Thyroid gland (tissue), 4 donors: ENCODE results near the gene GCN1. TPM values are rescaled to one million over a fixed set of nuclear protein-coding genes. Genes with fewer than 3 reads are reported as not detected.

Source experiments
- DNase-seq, 2 donors: peaks; one replicate each; pipeline ENCODE4 v3.0.0-alpha.2; 2019
- H3K27ac ChIP-seq, 3 donors: fragments of 200-600 bp; sonication (generic); 1 replicate in 2 of 3; 2 replicates in 1 of 3; pipeline ENCODE4 v1.5.1; 2016 to 2019; ENCODE audit warnings: mild to moderate bottlenecking in 1 of 3, moderate library complexity in 1 of 3
- H3K27me3 ChIP-seq: fragments of 200-600 bp; sonication (generic); one replicate; pipeline ENCODE4 v1.5.1; 2019
- H3K36me3 ChIP-seq, 2 donors: fragments of 200-600 bp; sonication (generic); one replicate each; pipeline ENCODE4 v1.5.1; 2016 to 2019
- H3K4me1 ChIP-seq, 2 donors: fragments of 200-600 bp; sonication (generic); one replicate each; pipeline ENCODE4 v1.5.1; 2017 to 2019
- H3K4me3 ChIP-seq, 3 donors: fragments of 200-600 bp; sonication (generic); replicated peaks in 1 of 3; 1 replicate in 2 of 3; 2 replicates in 1 of 3; pipeline ENCODE4 v1.5.1; 2016; ENCODE audit warnings: mild to moderate bottlenecking in 1 of 3
- H3K9me3 ChIP-seq: fragments of 200-600 bp; sonication (generic); one replicate; pipeline ENCODE4 v1.5.1; 2017
- POLR2A ChIP-seq, 2 donors: fragments of 450-650 bp; IDR thresholded peaks; one replicate each; pipeline ENCODE4 v1.6.1; 2017; ENCODE audit warnings: antibody characterized with exemption in 2 of 2, mild to moderate bottlenecking in 2 of 2, moderate library complexity in 1 of 2
- WGBS, 2 donors: methylation state at CpG; one replicate each; pipeline ENCODE4 v1.1.5; 2017; 5-methylcytosine and 5-hydroxymethylcytosine counted together
- intact Hi-C: fragments of 100-400 bp; cut with DNase I; formaldehyde crosslinking; loops from one replicate; pipeline ENCODE4 v1.15.1; 2023
- total RNA-seq, 4 donors: library from RNA; depleted of rRNA; stranded (reverse); fragments of >200 nt; gene quantifications; one replicate each; pipeline ENCODE4 v1.2.3, GENCODE V29; 2016
- TF ChIP-seq, protein P1 (sequence below), 6 experiments: fragments of 200-600 bp in 3 of 6; fragments of 450-650 bp in 3 of 6; sonication (generic) in 3 of 6; IDR thresholded peaks; one replicate each; pipeline ENCODE4 v1.5.1; 2016 to 2019; ENCODE audit warnings: antibody characterized with exemption in 6 of 6, mild to moderate bottlenecking in 2 of 6, inconsistent platforms in 1 of 6, moderate library complexity in 1 of 6

GCN1 gene
- total RNA-seq, 4 donors from 2014 or later = 44.6 to 111 (median 73.6) TPM

DNA sequence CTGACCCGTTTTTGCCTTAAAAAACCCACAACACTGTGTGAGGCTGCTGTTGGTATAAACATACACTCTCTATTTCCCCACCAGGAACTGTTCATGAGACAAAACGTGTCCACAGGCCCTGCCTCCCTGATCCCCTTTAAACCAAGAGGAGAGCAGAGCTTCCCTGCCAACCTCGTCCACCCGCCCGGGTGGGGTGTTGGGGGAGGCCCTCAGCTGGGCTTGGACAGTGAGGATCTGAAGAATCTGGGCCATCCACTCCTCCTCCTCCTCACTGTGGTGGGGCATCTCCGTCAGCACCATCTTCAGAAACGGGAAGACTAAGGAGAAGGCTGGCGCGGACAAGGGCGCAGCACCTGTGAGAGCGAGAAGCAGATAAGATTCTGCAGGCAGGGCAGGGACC is 36.8 kb downstream of the GCN1 start:
- H3K36me3 ChIP-seq = peaks cover 93 to 94% of the 10 kb centered on the region in 2 donors
- no peaks in the 10 kb centered on the region for H3K27me3 ChIP-seq
- intact Hi-C loops = no loop called here
- no peak overlapping the region for H3K4me3 ChIP-seq
- H3K4me1 ChIP-seq = no peaks in the 10 kb centered on the region
- H3K9me3 ChIP-seq = no peaks in the 10 kb centered on the region
- 92% methylated on average over 11 of the region's 11 CpGs for WGBS, 2 donors
- DNase-seq = no peak
- TF ChIP-seq POLR2A (IDR thresholded peaks at IDR 0.05) = no peak
- TF ChIP-seq, protein P1, sequence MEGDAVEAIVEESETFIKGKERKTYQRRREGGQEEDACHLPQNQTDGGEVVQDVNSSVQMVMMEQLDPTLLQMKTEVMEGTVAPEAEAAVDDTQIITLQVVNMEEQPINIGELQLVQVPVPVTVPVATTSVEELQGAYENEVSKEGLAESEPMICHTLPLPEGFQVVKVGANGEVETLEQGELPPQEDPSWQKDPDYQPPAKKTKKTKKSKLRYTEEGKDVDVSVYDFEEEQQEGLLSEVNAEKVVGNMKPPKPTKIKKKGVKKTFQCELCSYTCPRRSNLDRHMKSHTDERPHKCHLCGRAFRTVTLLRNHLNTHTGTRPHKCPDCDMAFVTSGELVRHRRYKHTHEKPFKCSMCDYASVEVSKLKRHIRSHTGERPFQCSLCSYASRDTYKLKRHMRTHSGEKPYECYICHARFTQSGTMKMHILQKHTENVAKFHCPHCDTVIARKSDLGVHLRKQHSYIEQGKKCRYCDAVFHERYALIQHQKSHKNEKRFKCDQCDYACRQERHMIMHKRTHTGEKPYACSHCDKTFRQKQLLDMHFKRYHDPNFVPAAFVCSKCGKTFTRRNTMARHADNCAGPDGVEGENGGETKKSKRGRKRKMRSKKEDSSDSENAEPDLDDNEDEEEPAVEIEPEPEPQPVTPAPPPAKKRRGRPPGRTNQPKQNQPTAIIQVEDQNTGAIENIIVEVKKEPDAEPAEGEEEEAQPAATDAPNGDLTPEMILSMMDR (IDR thresholded peaks at IDR 0.05) = no peak
- H3K27ac ChIP-seq = no peak overlapping the region

DNA sequence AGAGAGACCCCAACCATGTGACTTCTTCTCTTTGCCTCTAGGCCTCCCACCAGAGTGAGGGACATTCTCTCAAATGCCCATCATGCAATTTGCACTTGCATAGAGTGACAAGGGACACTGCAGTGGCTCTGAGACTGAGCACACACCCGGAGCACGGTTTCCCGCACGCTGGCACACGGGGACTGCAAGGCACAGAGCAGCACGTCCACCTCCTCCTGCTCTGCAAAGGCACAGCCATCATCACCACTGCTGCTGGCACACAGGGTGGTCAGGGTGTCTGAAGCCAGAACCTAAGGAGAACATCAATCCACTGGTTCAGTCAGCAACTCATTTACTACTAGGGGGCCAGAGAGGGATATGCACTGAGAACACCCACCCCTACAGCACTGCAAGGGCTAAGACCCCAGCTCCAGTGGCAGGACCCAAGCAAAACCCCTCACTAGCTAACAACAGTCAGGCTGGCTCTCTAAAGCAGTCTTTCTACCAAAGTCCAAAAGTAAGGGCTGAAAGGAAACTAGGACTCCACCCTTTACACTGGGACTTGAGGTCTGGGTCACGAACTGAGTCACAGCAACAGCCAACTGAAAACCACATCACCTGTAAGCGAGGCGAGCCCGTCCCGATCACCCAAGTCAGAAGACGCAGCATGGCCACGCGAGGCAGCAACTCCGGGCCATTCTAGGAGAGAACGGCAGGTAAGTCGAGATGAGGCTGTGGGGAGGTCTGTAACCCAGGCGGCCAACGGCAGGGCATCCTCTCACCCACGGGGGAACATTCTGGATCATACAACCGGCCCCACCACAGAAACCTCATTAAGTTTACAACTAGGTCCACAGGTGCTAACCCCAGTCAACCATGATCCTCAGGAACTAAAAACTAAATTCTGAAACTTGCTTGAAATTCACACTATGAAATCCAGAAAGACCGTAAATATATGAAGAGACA is 37.9 kb downstream of the GCN1 start:
- H3K27ac ChIP-seq = no peak overlapping the region
- 96% methylated on average over 19 to 22 of the region's 22 CpGs for WGBS, 2 donors
- H3K36me3 ChIP-seq = peaks cover 82 to 90% of the 10 kb centered on the region in 2 donors
- TF ChIP-seq, protein P1 (IDR thresholded peaks at IDR 0.05) = no peak
- TF ChIP-seq POLR2A (IDR thresholded peaks at IDR 0.05) = no peak
- no peak for DNase-seq
- H3K4me3 ChIP-seq = no peak overlapping the region
- no peaks in the 10 kb centered on the region for H3K9me3 ChIP-seq
- H3K4me1 ChIP-seq = no peaks in the 10 kb centered on the region
- intact Hi-C loops = no loop called here
- H3K27me3 ChIP-seq = no peaks in the 10 kb centered on the region

DNA sequence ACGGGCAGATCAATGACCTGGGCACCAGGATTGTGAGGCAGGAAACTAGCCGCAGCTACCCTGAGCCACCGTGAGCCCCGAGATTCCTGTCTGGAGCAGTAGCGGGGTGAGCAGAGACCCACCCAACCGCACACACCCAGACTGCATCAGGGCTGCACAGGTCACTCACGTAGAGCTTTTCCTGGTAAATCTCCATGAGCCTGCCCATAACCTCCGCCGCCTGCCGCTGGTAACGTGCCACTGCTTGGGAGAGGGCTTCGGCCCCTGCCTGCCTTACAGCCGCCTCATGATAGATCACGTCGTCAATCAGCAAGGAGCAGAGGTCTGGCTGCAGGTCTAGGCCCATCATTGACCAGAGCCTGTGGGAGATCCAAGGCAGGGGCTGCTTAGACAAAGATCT is 39.4 kb downstream of the GCN1 start:
- no peak for DNase-seq
- TF ChIP-seq POLR2A (IDR thresholded peaks at IDR 0.05) = no peak
- TF ChIP-seq, protein P1 (IDR thresholded peaks at IDR 0.05) = no peak
- Histone ChIP-seq H3K36me3 (peaks cover 76 to 89% of the 10 kb centered on the region in 2 donors), H3K27ac (no peak overlapping the region), H3K4me1 (no peaks in the 10 kb centered on the region), H3K4me3 (no peak overlapping the region), H3K27me3 (no peaks in the 10 kb centered on the region), H3K9me3 (no peaks in the 10 kb centered on the region)
- intact Hi-C loops = no loop called here
- WGBS, 2 donors = 92 to 95% methylated on average over 8 to 15 of the region's 15 CpGs

DNA sequence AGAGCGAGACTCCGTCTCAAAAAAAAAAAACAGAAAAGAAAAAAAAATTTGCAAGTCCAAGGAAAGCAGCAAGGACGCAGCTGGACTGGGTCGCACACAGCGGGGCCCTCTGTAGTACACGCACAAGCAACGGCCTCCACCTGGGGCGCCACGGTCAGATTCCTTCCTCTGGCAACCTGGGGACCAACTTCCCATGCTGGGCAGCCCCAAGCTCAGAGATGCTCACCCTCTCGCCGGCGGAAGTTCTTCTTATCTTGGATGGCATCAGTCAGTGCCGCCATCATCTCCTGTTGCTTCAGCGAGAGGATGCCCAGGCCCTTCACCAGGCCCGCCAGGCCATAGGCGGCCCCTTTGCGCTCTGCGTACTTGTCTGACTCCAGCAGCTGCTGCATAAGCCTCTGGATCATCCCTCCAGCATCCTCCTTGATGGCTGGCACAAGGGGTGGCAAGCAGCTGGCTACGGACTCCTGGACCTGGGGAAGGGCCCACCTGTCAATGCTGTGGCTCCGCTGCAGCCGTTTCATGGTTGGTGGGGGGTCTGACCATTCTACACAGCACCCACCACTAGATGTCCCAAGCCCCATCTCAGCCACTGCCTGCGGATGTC is 43.5 kb downstream of the GCN1 start:
- no peak overlapping the region for H3K4me3 ChIP-seq
- H3K27ac ChIP-seq = no peak overlapping the region
- 95 to 96% methylated on average over 18 to 22 of the region's 22 CpGs for WGBS, 2 donors
- intact Hi-C loops = no loop called here
- no peak for TF ChIP-seq POLR2A (IDR thresholded peaks at IDR 0.05)
- TF ChIP-seq, protein P1 (IDR thresholded peaks at IDR 0.05) = no peak
- H3K4me1 ChIP-seq = no peaks in the 10 kb centered on the region
- no peaks in the 10 kb centered on the region for H3K27me3 ChIP-seq
- no peak for DNase-seq
- no peaks in the 10 kb centered on the region for H3K9me3 ChIP-seq
- peaks cover 76 to 92% of the 10 kb centered on the region in 2 donors for H3K36me3 ChIP-seq

DNA sequence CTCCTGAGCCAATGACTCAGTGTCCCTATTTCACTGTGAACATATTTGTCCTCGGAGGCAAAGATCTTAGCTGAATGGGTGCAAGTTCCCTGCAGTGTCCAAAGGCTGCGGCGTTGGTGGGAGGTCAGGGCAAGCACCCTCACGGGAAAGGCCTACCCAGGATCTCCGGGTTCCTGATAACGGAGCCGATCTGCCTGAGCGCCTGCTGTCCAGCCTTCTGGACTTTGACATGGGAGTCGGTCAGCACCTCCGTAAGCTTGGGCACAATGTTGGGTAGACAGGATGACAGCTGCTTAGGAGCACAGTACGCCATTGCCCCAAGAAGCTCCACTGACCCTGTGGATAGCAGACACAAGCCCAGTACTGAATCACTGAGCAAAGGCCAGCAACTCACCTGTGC is 46.5 kb downstream of the GCN1 start:
- TF ChIP-seq POLR2A (IDR thresholded peaks at IDR 0.05) = no peak
- TF ChIP-seq, protein P1 (IDR thresholded peaks at IDR 0.05) = no peak
- no peak overlapping the region for H3K27ac ChIP-seq
- intact Hi-C loops = no loop called here
- no peaks in the 10 kb centered on the region for H3K9me3 ChIP-seq
- H3K4me1 ChIP-seq = no peaks in the 10 kb centered on the region
- H3K4me3 ChIP-seq = no peak overlapping the region
- H3K36me3 ChIP-seq = peaks cover 69 to 85% of the 10 kb centered on the region in 2 donors
- DNase-seq = no peak
- no peaks in the 10 kb centered on the region for H3K27me3 ChIP-seq
- WGBS, 2 donors = 95 to 96% methylated on average over 9 to 11 of the region's 11 CpGs
